Measurements from ENCODE around the gene SMAD2.

- TF ChIP-seq CTCF (IDR thresholded peaks at IDR 0.05) (no peak), POLR2A (IDR thresholded peaks at IDR 0.05) (no peak)
These were observed 32.4 kb downstream of the SMAD2 start for GRCh38 chr18:47898055-47898454.

Data from adrenal gland (tissue), 5 donors.